HepG2 (cell line): ENCODE results near the gene RERE. TPM values are rescaled to one million over a fixed set of nuclear protein-coding genes. Genes with fewer than 3 reads are reported as not detected.

Source experiments
- ATAC-seq: fragments of 200-7000 bp; cut with Tn5 transposase; 3 replicates; pipeline ENCODE4 v1.9.1; 2020; ENCODE audit warnings: mild to moderate bottlenecking, moderate library complexity
- BruUV-seq: library from RNA; stranded (reverse); fragments of 400-500 nt; replicated peaks from 2 replicates; lab custom pipeline; 2021; lab: Mats Ljungman, UMichigan
- CTCF ChIA-PET: fragments of 300-600 bp; formaldehyde crosslinking; extraction: SDS; loops from one replicate; lab custom pipeline; 2021; ENCODE audit warnings: low total read pairs, inconsistent platforms, low intra/inter-chr PET ratio; lab: Yijun Ruan, JAX
- POLR2A ChIA-PET: fragments of 350-600 bp; sonication (Branson Sonifier 250); formaldehyde crosslinking; loops from one replicate; lab custom pipeline; 2020; ENCODE audit warnings: antibody characterized with exemption, inconsistent platforms; lab: Yijun Ruan, JAX
- DNase-seq: peaks from one replicate; pipeline ENCODE4 v3.0.0-alpha.2; 2015; ENCODE audit warnings: low spot score
- FAIRE-seq: peaks from 3 replicates; lab custom pipeline; 2011; peaks lifted over from hg19 to GRCh38; lab: Jason Lieb, UNC
- H2AFZ ChIP-seq: one replicate; pipeline ENCODE4 v1.6.1; 2011; ENCODE audit warnings: low read length, inconsistent platforms
- H3K27ac ChIP-seq: fragments of 300-600 bp; 3 replicates; pipeline ENCODE4 v1.8.0; 2011; ENCODE audit warnings: mixed run types, mild to moderate bottlenecking, mixed read lengths, low read length, inconsistent platforms; ENCODE audit not compliant: insufficient read depth; ENCODE audit errors: extremely low read length
- H3K27me3 ChIP-seq, 2 experiments: fragments of 200-600 bp in 1 of 2; 2 replicates in 1 of 2; 3 replicates in 1 of 2; pipeline versions ENCODE4 v1.6.0 to v1.8.0; 2011; ENCODE audit warnings: low read length in 2 of 2, mild to moderate bottlenecking in 2 of 2, moderate library complexity in 2 of 2, inconsistent platforms in 1 of 2; ENCODE audit not compliant: insufficient read depth in 2 of 2, control insufficient read depth in 1 of 2
- H3K36me3 ChIP-seq, 2 experiments: fragments of 200-600 bp in 1 of 2; replicated peaks in 1 of 2; 2 replicates in 1 of 2; 3 replicates in 1 of 2; pipeline versions ENCODE4 v1.5.1 to v1.8.0; 2011; ENCODE audit warnings: low read length in 2 of 2, inconsistent platforms in 1 of 2; ENCODE audit not compliant: insufficient read depth in 2 of 2, control insufficient read depth in 1 of 2
- H3K4me1 ChIP-seq: 2 replicates; pipeline ENCODE4 v1.5.1; 2012; ENCODE audit warnings: low read length, inconsistent platforms; ENCODE audit not compliant: insufficient read depth
- H3K4me2 ChIP-seq: 2 replicates; pipeline ENCODE4 v1.6.0; 2011; ENCODE audit warnings: low read depth, low read length, inconsistent platforms
- H3K4me3 ChIP-seq, 3 experiments: fragments of 200-600 bp in 1 of 3; sonication (generic), shearing (Covaris generic) in 1 of 3; replicated peaks in 1 of 3; 2 replicates each; pipeline ENCODE4 v1.5.1; 2011 to 2016; ENCODE audit warnings: low read length in 3 of 3, inconsistent platforms in 2 of 3, low read depth in 2 of 3, mild to moderate bottlenecking in 2 of 3, control low read depth in 1 of 3, mixed read lengths in 1 of 3; ENCODE audit not compliant: insufficient read depth in 1 of 3
- H3K79me2 ChIP-seq: one replicate; pipeline ENCODE4 v1.6.1; 2011; ENCODE audit warnings: low read length, inconsistent platforms; ENCODE audit not compliant: insufficient read depth
- H3K9ac ChIP-seq: 2 replicates; pipeline ENCODE4 v1.6.0; 2011; ENCODE audit warnings: mild to moderate bottlenecking, low read depth, low read length, inconsistent platforms; ENCODE audit not compliant: insufficient read depth
- H3K9me3 ChIP-seq: 2 replicates; pipeline ENCODE4 v1.5.1; 2012; ENCODE audit warnings: mild to moderate bottlenecking, low read length
- H4K20me1 ChIP-seq: 2 replicates; pipeline ENCODE4 v1.6.0; 2011; ENCODE audit warnings: inconsistent platforms, mild to moderate bottlenecking, low read length, moderate library complexity; ENCODE audit not compliant: insufficient read depth
- ARID4A ChIP-seq: sonication (generic); formaldehyde crosslinking; IDR thresholded peaks from 2 replicates; pipeline ENCODE4 v1.5.0; 2020; ENCODE audit warnings: mild to moderate bottlenecking, missing genetic modification reagents, borderline replicate concordance
- CEBPB ChIP-seq: IDR thresholded peaks from 2 replicates; pipeline ENCODE4 v1.6.1; 2011; ENCODE audit warnings: low read depth, low read length, improper control_type of control experiment, borderline replicate concordance
- USF2 ChIP-seq, 2 experiments: sonication (generic) in 1 of 2; formaldehyde crosslinking in 1 of 2; IDR thresholded peaks; 2 replicates each; pipeline versions ENCODE4 v1.5.1 to v1.6.1; 2011 to 2020; ENCODE audit warnings: borderline replicate concordance in 1 of 2, low read depth in 1 of 2, low read length in 1 of 2, mild to moderate bottlenecking in 1 of 2, missing genetic modification reagents in 1 of 2, moderate library complexity in 1 of 2
- ZNF329 ChIP-seq: sonication (generic); formaldehyde crosslinking; IDR thresholded peaks from 2 replicates; pipeline ENCODE4 v1.9.0; 2021; ENCODE audit warnings: low read depth, mild to moderate bottlenecking, missing genetic modification reagents
- WGBS: methylation state at CpG from one replicate; pipeline ENCODE4 v1.1.6; 2017; ENCODE audit warnings: low lambda C conversion rate; 5-methylcytosine and 5-hydroxymethylcytosine counted together
- in situ Hi-C: cut with HindIII; loops from 2 replicates; pipeline ENCODE4 v1.10.0; 2017; ENCODE audit warnings: low pct_unique_long_range_greater_than_20kb; ENCODE audit not compliant: extremely low pct_ligation_motif_present
- intact Hi-C: fragments of 100-400 bp; cut with micrococcal nuclease; formaldehyde crosslinking; loops from one replicate; pipeline ENCODE4 v1.10.0; 2022; ENCODE audit not compliant: unreplicated experiment
- polyA plus RNA-seq, 8 experiments: library from polyadenylated mRNA; depleted of rRNA in 3 of 8; stranded (reverse) in 7 of 8; unstranded in 1 of 8; fragments of >200 nt; fragmentation: Illumina TruSeq in 4 of 8; extraction: Trizol in 4 of 8; gene quantifications; 2 replicates each; pipeline versions ENCODE4 v1.2.1 to v1.2.3, GENCODE V29; 2011 to 2016; ENCODE audit warnings: low read depth in 4 of 8, missing spikeins in 1 of 8, mixed read lengths in 1 of 8; ENCODE audit not compliant: insufficient read depth in 1 of 8
- total RNA-seq, 5 experiments: library from RNA; depleted of rRNA; stranded (reverse); fragments of >200 nt; fragmentation: Illumina TruSeq; extraction: Trizol; gene quantifications; 2 replicates each; pipeline ENCODE4 v1.2.3, GENCODE V29; 2016; ENCODE audit warnings: low read depth in 1 of 5
- TF ChIP-seq, protein P1 (sequence below): sonication (generic); formaldehyde crosslinking; IDR thresholded peaks from 2 replicates; pipeline ENCODE4 v1.4.0; 2020; ENCODE audit warnings: missing genetic modification reagents

The RERE gene
- total and polyA plus RNA-seq, 2 of the 13 experiments (the other 11 are each of a cell fraction or from before 2014, with no cell fraction given): 18.3 to 21.9 TPM

DNA sequence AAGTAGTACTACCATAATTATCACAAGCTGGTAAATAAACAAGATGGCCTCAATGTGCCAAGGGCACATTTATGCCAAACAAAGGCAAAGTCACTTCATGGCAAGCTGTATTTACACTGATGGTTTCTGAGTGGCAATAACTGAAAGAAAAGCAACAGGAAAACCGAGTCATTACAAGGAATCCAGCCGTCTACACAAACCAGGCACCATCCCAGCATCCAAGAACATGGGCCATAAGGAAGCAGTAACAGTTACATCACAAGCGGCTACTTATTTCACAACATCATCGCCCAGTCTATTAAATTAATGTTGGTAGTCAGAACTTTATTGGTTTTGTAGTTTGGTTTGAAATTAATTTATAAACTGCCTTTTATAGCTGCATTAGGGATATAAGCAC lies 214.2 kb downstream of the RERE start:
- intact Hi-C loops: no loop called here
- POLR2A ChIA-PET: no interaction called here
- CTCF ChIA-PET: no interaction called here
- ATAC-seq (no peak), DNase-seq (no peak), FAIRE-seq (no peak)
- in situ Hi-C loops: no loop called here
- peaks cover 18% of the 10 kb centered on the region for H3K4me1 ChIP-seq
- no peaks in the 10 kb centered on the region for H3K9me3 ChIP-seq
- no peak overlapping the region for H3K9ac ChIP-seq
- no peak overlapping the region for H3K27ac ChIP-seq
- TF ChIP-seq CEBPB: peak; percentile 44
- no peak for TF ChIP-seq USF2 (IDR thresholded peaks at IDR 0.05; ENCODE audit: low read depth, low read length)
- TF ChIP-seq USF2 (CRISPR knock-in tag; IDR thresholded peaks at IDR 0.05; ENCODE audit: borderline replicate concordance): no peak
- TF ChIP-seq, protein P1, sequence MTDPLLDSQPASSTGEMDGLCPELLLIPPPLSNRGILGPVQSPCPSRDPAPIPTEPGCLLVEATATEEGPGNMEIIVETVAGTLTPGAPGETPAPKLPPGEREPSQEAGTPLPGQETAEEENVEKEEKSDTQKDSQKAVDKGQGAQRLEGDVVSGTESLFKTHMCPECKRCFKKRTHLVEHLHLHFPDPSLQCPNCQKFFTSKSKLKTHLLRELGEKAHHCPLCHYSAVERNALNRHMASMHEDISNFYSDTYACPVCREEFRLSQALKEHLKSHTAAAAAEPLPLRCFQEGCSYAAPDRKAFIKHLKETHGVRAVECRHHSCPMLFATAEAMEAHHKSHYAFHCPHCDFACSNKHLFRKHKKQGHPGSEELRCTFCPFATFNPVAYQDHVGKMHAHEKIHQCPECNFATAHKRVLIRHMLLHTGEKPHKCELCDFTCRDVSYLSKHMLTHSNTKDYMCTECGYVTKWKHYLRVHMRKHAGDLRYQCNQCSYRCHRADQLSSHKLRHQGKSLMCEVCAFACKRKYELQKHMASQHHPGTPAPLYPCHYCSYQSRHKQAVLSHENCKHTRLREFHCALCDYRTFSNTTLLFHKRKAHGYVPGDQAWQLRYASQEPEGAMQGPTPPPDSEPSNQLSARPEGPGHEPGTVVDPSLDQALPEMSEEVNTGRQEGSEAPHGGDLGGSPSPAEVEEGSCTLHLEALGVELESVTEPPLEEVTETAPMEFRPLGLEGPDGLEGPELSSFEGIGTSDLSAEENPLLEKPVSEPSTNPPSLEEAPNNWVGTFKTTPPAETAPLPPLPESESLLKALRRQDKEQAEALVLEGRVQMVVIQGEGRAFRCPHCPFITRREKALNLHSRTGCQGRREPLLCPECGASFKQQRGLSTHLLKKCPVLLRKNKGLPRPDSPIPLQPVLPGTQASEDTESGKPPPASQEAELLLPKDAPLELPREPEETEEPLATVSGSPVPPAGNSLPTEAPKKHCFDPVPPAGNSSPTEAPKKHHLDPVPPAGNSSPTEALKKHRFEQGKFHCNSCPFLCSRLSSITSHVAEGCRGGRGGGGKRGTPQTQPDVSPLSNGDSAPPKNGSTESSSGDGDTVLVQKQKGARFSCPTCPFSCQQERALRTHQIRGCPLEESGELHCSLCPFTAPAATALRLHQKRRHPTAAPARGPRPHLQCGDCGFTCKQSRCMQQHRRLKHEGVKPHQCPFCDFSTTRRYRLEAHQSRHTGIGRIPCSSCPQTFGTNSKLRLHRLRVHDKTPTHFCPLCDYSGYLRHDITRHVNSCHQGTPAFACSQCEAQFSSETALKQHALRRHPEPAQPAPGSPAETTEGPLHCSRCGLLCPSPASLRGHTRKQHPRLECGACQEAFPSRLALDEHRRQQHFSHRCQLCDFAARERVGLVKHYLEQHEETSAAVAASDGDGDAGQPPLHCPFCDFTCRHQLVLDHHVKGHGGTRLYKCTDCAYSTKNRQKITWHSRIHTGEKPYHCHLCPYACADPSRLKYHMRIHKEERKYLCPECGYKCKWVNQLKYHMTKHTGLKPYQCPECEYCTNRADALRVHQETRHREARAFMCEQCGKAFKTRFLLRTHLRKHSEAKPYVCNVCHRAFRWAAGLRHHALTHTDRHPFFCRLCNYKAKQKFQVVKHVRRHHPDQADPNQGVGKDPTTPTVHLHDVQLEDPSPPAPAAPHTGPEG (CRISPR knock-in tag): no peak
- no peak for TF ChIP-seq ZNF329 (CRISPR knock-in tag)
- TF ChIP-seq ARID4A: no peak
- no peaks in the 10 kb centered on the region for H3K27me3 ChIP-seq
- H3K4me3 ChIP-seq: no peak overlapping the region
- H3K79me2 ChIP-seq: peaks cover 59% of the 10 kb centered on the region
- peaks cover 5 to 23% of the 10 kb centered on the region in 2 experiments for H3K36me3 ChIP-seq
- H2AFZ ChIP-seq: no peak overlapping the region
- BruUV-seq: no TSS peak
- H4K20me1 ChIP-seq: peaks cover 25% of the 10 kb centered on the region
- no peak overlapping the region for H3K4me2 ChIP-seq
- 100% methylated on average over 4 of the region's 4 CpGs for WGBS
